Esophagus squamous epithelium (tissue), 5 donors: ENCODE results near the gene PRKAG1. TPM values are rescaled to one million over a fixed set of nuclear protein-coding genes. Genes with fewer than 3 reads are reported as not detected.

ENCODE experiments used
- DNase-seq: peaks from one replicate; lab custom pipeline; 2025; lab: John Stamatoyannopoulos, UW
- H3K27ac ChIP-seq, 4 donors: fragments of 200-600 bp; sonication (generic); one replicate each; pipeline ENCODE4 v1.5.1; 2016 to 2019; ENCODE audit warnings: mild to moderate bottlenecking in 1 of 4
- H3K27me3 ChIP-seq, 4 donors: fragments of 200-600 bp; sonication (generic); 1 replicate in 3 of 4; 2 replicates in 1 of 4; pipeline versions ENCODE4 v1.5.1 to v1.6.0; 2017 to 2021; ENCODE audit warnings: antibody characterized with exemption in 1 of 4
- H3K36me3 ChIP-seq, 3 donors: fragments of 200-600 bp; sonication (generic); one replicate each; pipeline ENCODE4 v1.5.1; 2016 to 2019
- H3K4me1 ChIP-seq, 3 donors: fragments of 200-600 bp; sonication (generic); one replicate each; pipeline ENCODE4 v1.5.1; 2017 to 2019
- H3K4me3 ChIP-seq, 4 donors: fragments of 200-600 bp; sonication (generic); 1 replicate in 3 of 4; 2 replicates in 1 of 4; pipeline ENCODE4 v1.5.1; 2016 to 2019; ENCODE audit warnings: mild to moderate bottlenecking in 2 of 4, moderate library complexity in 1 of 4
- H3K9me3 ChIP-seq, 3 donors: fragments of 200-600 bp; sonication (generic); one replicate each; pipeline ENCODE4 v1.5.1; 2016 to 2019
- CTCF ChIP-seq, 6 experiments: fragments of 450-650 bp in 4 of 6; fragments of 200-600 bp in 2 of 6; sonication (generic) in 2 of 6; IDR thresholded peaks; one replicate each; pipeline ENCODE4 v1.5.1; 2016 to 2019; ENCODE audit warnings: antibody characterized with exemption in 6 of 6, mild to moderate bottlenecking in 4 of 6, moderate library complexity in 4 of 6
- POLR2A ChIP-seq, 4 donors: fragments of 450-650 bp; IDR thresholded peaks; one replicate each; pipeline ENCODE4 v1.6.1; 2017; ENCODE audit warnings: antibody characterized with exemption in 4 of 4, mild to moderate bottlenecking in 4 of 4, moderate library complexity in 3 of 4
- WGBS, 2 donors: methylation state at CpG; one replicate each; pipeline ENCODE4 v1.1.5; 2018; 5-methylcytosine and 5-hydroxymethylcytosine counted together
- intact Hi-C: fragments of 100-400 bp; cut with DNase I; formaldehyde crosslinking; loops from one replicate; pipeline ENCODE4 v1.15.0; 2022
- total RNA-seq, 4 donors: library from RNA; depleted of rRNA; stranded (reverse); fragments of >200 nt; gene quantifications; one replicate each; pipeline ENCODE4 v1.1.0, GENCODE V29; 2016
- donor health status: DM: yes; HTN: yes; CAD: no.

PRKAG1 gene
- total RNA-seq, 4 donors from 2014 or later, result 31.9 to 58.6 (median 47.8) TPM

- Histone ChIP-seq H3K9me3 (no peaks in the 10 kb centered on the region), H3K4me3 (no peak overlapping the region), H3K36me3 (peaks cover 67 to 100% (median 81%) of the 10 kb centered on the region in 3 donors), H3K27me3 (no peaks in the 10 kb centered on the region), H3K27ac (no peak overlapping the region), H3K4me1 (no peaks in the 10 kb centered on the region)
- intact Hi-C loops, result no loop called here
- no peak for DNase-seq
- 84 to 89% methylated on average over 5 to 7 of the region's 9 CpGs for WGBS, 2 donors
- no peak for TF ChIP-seq POLR2A (IDR thresholded peaks at IDR 0.05)
These were observed 9.4 kb upstream of the PRKAG1 start for GRCh38 chr12:49027846-49028555.

GRCh38 chr12:49026678-49027480 is 8.3 kb upstream of the PRKAG1 start:
- no peak for TF ChIP-seq CTCF (IDR thresholded peaks at IDR 0.05)
- no peak for TF ChIP-seq POLR2A (IDR thresholded peaks at IDR 0.05)
- 89 to 96% methylated on average over 4 to 10 of the region's 26 CpGs for WGBS, 2 donors
- DNase-seq, result no peak
- Histone ChIP-seq H3K4me1 (no peaks in the 10 kb centered on the region), H3K36me3 (peaks cover 62 to 100% (median 77%) of the 10 kb centered on the region in 3 donors), H3K27me3 (no peaks in the 10 kb centered on the region), H3K27ac (no peak overlapping the region), H3K4me3 (no peak overlapping the region), H3K9me3 (no peaks in the 10 kb centered on the region)
- intact Hi-C loops, result no loop called here

- WGBS, 2 donors, result 92 to 93% methylated on average over 13 to 15 of the region's 21 CpGs
- Histone ChIP-seq H3K4me1 (no peaks in the 10 kb centered on the region), H3K9me3 (no peaks in the 10 kb centered on the region), H3K36me3 (peaks cover 61 to 100% (median 76%) of the 10 kb centered on the region in 3 donors), H3K4me3 (no peak overlapping the region), H3K27me3 (no peaks in the 10 kb centered on the region), H3K27ac (no peak overlapping the region)
- TF ChIP-seq CTCF (IDR thresholded peaks at IDR 0.05), result no peak
- TF ChIP-seq POLR2A (IDR thresholded peaks at IDR 0.05), result no peak
- DNase-seq, result no peak
- intact Hi-C loops, result no loop called here
These were observed 7.5 kb upstream of the PRKAG1 start for GRCh38 chr12:49026101-49026500.

- no peaks in the 10 kb centered on the region for H3K27me3 ChIP-seq
- no peak for DNase-seq
- no peaks in the 10 kb centered on the region for H3K4me1 ChIP-seq
- H3K36me3 ChIP-seq, result peaks cover 54 to 100% (median 71%) of the 10 kb centered on the region in 3 donors
- 90 to 94% methylated on average over 4 of the region's 4 CpGs for WGBS, 2 donors
- no peaks in the 10 kb centered on the region for H3K9me3 ChIP-seq
- intact Hi-C loops, result no loop called here
- H3K27ac ChIP-seq, result no peak overlapping the region
- H3K4me3 ChIP-seq, result no peak overlapping the region
- TF ChIP-seq POLR2A (IDR thresholded peaks at IDR 0.05) (no peak), CTCF (IDR thresholded peaks at IDR 0.05) (no peak)
These were observed 6.9 kb upstream of the PRKAG1 start for GRCh38 chr12:49025463-49025862.

GRCh38 chr12:49024543-49024942 is 6.0 kb upstream of the PRKAG1 start:
- intact Hi-C loops, result no loop called here

More at GRCh38 chr12:49024543-49024942, 6.0 kb upstream of the PRKAG1 start:
- 70 to 82% methylated on average over 4 to 11 of the region's 12 CpGs for WGBS, 2 donors
- Histone ChIP-seq H3K27me3 (no peaks in the 10 kb centered on the region), H3K27ac (no peak overlapping the region), H3K4me1 (peaks cover 0 to 5% (median 1%) of the 10 kb centered on the region in 3 donors), H3K4me3 (no peak overlapping the region), H3K36me3 (peaks cover 54 to 96% (median 71%) of the 10 kb centered on the region in 3 donors), H3K9me3 (no peaks in the 10 kb centered on the region)
- TF ChIP-seq CTCF (IDR thresholded peaks at IDR 0.05) (no peak), POLR2A (IDR thresholded peaks at IDR 0.05) (no peak)
- DNase-seq, result no peak
